ENCODE results near the gene DYRK1B.

The DYRK1B gene

GRCh38 chr19:39852882-39853281 lies 18.9 kb upstream of the DYRK1B start:
- DNase-seq, result no peak

DNA sequence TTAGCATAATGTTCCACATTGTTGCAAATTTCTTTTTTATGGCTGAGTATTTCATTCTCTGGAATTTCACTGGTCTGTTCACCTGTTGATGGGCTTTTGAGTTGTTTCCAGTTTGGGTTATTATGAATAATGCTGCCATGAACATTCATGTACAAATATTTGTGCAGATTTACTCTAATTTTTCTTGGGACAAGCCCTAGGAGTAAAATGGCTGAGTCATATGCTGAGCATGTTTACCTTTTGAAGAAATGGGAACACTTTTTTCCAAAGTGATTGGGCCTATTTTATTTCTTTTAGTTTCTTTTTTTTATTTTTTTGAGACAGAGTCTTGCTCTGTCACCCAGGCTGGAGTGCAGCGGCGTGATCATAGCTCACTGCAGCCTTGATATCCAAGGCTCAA lies 16.9 kb upstream of the DYRK1B start:
- DNase-seq, result no peak

GRCh38 chr19:39848392-39848791 lies 14.4 kb upstream of the DYRK1B start:
- no peak for DNase-seq

- DNase-seq, result no peak
These were observed 13.6 kb upstream of the DYRK1B start for GRCh38 chr19:39847525-39847924.

DNA sequence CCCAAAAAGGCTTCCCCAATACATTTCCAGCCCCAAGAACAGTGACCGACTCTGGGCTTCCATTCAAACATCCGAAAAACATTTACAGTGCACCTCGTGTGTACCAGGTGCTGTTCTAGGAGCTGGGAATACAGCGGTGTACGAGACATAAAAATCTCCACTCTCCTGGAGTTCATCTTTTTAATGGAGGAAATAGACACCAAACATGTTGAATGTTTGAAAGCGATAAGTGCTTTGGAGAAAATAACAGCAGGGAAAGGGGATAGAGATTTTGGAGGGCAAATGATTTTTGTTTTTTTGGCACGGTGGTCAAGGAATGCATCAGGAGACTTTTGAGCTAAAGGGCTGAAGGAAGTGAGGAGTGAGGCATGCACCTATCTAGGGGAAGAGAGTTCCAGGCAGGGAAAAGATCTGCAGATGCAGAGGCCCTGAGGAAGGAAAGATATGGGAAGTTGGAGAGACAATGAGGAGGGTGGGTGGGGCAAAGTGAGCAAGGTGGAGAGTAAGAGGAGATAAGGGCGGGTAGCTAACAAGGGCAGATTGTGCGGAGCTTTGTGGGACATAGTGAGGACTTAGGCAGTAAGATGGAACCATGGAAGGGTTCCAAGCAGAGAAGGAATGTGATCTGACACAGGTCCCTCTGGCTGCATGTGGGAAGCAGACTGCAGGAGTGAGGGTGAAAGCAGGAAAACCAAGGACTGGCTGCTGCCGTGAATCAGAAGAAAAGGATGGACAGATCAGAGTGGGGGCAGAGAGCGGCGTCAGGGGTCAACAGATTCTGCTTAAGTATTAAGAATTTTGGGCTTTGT lies 12.9 kb upstream of the DYRK1B start:
- no peak for DNase-seq

DNA sequence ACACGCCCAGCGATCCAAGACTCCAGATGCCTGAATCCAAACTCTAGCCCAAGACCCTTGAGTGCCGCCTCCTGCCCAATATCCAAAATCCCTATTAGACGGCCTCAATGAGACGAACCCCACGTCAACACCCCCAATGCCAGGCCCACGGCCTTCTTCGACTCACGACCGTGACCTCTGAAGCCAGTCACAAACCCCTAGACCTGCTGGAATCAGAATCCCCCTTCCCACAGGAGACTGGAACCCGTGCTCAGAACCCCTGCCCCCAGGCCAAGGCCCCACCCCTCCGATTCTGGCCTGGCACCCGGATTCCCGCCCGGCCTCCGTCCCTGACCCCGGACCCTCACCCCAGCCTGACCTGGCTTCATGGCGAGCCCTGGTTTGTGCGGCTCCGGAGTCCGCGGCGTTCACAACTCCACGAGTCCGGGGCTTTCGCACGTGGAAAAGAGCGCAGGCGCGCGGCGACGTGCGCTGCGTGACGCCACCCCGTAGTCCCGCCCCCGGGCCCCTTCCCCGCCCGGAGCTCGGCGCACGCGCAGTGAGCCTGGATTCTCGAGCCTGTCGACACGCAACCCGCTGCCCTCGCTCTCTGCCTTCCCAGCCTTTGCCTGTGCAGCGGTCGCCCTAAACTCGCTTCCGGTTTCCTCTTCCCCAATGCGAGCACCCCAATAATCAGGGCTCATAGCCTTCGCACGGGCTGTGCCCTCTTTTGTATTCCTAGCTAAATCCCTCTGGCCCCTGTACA lies 12.1 kb upstream of the DYRK1B start, which contains the start of gene FBL:
Gene FBL (minus strand): TSS at position 447 of the 745 bp plus-strand sequence. CDS start 79 bp downstream, at position 368.
- peak; percentile 82 for DNase-seq

DNA sequence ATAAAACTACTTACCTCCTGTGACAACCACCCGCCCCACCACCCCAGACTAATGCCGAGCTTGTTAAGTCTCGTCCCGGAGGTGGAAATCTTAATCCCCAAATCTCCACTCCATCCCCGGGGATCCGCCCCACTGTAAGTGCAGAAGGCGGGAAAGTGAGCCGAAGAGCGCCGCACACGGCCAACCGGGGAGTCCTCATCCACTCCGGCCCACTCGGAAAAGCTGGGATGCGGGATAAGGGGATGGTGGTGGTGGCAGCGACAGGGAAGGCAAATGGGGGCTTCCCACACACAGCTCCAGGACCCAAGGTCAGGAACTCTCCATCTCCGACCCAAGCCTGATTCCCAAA lies 11.6 kb upstream of the DYRK1B start:
- no peak for DNase-seq

GRCh38 chr19:39845172-39845571 lies 11.2 kb upstream of the DYRK1B start:
- DNase-seq, result no peak

DNA sequence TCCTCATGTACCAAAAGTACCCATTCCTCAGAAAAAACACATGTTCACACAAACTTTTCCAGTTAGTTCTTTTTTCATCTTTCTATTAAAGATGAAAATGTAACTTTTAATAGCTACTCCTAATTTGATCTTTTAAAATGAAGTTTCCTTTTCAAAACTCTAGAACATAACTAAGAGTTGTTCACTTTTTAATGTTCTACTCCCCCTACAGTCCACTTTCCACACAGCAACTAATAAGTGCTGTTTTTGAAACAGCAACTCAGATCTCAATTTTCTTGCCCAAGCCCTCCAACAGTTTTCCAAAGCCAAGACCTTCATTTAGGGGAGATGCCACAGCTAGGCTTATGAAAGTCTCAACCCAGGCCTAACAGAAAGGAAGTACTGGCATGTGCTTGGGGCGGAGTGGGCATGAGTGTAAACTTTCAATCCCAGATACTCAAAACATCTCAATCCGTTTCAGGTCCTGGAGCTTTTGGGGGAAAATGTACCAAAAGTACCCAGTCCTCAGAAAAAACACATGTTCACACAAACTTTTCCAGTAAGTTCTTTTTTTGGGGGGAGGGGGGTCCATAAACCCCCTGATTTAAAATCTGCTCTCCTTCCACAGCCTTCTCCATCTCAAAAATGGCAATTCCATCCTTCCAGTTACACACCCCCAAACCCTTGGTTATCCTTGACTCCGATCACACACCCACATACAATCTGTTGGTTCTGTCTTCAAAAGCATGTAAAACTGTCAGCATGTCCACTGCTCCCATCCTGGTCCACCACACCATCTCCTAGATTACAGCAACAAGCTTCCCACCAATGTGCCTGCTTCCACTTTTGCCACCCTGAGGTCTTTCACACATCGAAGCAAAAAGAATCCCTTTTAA lies 10.2 kb upstream of the DYRK1B start:
- DNase-seq, result no peak

- no peak for DNase-seq
These were observed 8.9 kb upstream of the DYRK1B start for GRCh38 chr19:39842693-39843435.

DNA sequence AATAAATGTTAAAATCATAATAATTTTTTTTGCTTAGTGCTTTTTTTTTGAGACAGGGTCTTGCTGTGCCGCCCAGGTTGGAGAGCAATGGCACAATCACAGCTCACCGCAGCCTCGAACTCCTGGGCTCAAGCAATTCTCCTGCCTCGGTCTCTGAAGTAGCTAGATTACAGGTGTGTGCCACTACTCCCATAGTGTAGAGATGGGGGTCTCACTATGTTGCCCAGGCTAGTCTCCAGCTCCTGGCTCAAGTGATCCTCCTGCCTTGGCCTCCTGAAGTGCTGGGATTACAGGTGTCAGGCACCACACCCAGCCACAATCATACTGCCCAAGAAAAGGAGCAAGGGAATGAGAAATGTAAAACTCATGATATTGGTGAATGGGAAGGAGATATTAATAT lies 7.1 kb upstream of the DYRK1B start:
- DNase-seq, result no peak

DNA sequence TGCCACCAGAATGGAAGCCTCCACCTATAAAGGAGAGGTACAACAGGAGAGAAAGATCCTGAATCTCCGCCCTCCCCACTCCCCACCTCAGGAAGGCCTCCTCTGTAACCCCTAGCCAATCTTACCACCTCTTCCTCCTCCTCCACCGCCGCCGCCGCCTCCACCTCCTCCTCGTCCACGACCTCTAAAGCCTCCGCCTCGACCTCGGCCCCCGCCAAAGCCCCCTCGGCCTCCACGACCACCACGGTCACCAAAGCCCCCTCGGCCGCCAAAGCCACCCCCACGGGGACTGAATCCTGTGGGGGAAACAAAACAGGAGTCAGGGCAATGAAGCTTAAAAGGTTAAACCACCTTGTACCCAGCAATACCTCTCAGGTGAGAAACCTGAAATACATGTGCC lies 6.5 kb upstream of the DYRK1B start:
- DNase-seq, result no peak

- DNase-seq, result no peak
These were observed 5.8 kb upstream of the DYRK1B start for GRCh38 chr19:39839678-39840327.

GRCh38 chr19:39838569-39838968 lies 4.6 kb upstream of the DYRK1B start:
- DNase-seq, result no peak

GRCh38 chr19:39837978-39838377 lies 4.0 kb upstream of the DYRK1B start:
- no peak for DNase-seq

GRCh38 chr19:39834287-39834841 lies 402 bp upstream of the DYRK1B start:
- DNase-seq, result no peak

GRCh38 chr19:39833160-39833463 lies 850 bp downstream of the DYRK1B start:
- no peak for DNase-seq

DNA sequence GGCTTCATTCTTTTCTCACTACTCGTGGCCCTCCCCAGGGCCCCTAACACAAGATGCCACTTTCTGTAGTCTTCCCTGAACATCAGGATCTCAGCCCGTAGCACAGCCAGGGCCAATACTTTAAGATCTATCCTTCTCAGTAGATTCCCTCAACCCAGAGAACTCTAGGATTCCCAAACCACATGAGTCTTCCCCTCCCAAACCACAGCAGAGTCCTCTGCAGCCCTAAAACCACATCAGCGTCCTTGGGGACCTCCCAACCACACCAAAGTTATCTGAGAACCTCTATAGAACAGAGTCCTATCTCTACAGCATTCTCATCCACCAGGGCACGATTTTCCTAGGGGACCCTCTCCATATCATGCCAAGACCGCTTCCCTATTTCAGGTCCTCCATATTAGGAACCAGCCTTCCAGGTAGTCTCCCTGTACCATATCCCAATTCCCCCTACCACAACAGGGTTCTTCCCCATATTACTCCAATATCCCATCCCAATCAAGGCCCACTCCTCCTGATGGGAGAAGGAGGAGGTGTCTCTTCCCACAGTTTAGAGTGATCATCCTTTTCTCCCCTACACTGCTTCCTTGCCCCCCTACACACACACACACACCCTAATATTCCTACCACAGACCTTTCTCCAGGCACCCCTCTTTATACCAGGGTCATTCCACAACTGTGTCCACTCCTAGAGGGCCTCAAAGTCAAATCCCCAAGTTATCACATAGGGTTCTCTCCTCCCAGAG lies 1.4 kb downstream of the DYRK1B start:
- DNase-seq, result no peak

- no peak for DNase-seq
These were observed 2.3 kb downstream of the DYRK1B start for GRCh38 chr19:39831679-39832078.

DNA sequence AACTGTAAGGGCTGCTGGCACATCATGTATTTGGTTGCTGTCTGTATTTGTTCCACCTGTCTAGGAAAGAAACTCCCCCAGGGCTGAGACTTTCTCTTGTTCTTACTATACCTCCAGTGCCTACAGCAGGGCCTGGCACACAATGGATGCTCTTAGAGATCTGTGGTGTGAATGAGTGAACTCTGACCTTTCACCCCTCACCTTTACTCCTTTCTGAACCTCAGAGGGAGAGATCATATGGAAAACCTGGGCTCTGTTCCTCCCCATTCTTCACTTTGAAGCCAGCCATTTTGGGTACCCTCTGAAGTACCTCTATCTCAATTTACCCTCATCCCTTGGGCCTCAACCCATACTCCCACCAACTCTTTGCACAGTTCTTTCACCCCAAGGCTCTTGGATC lies 3.1 kb downstream of the DYRK1B start:
- no peak for DNase-seq

- DNase-seq, result no peak
These were observed 3.6 kb downstream of the DYRK1B start for GRCh38 chr19:39830406-39830805.

Data from NCI-H226 (cell line).